ENCODE results near the gene TSC22D1. TPM values are rescaled to one million over a fixed set of nuclear protein-coding genes. Genes with fewer than 3 reads are reported as not detected.
"Not testable (repeated sequence)": the region's sequence is repeated elsewhere in the genome, so short reads cannot be mapped to it uniquely, and the experiment has no call there.

TSC22D1 gene
- total RNA-seq, 1 donor from 2014 or later: 70.8 TPM

- no peak for TF ChIP-seq CTCF (IDR thresholded peaks at IDR 0.05; ENCODE audit: insufficient read depth, low read length, severe bottlenecking)
- no peaks in the 10 kb centered on the region for H3K36me3 ChIP-seq (ENCODE audit: control insufficient read depth, insufficient read depth, low read length)
- H3K27me3 ChIP-seq (ENCODE audit: control insufficient read depth, insufficient read depth, low read length): no peaks in the 10 kb centered on the region
- FAIRE-seq: no peak
- H3K4me3 ChIP-seq (ENCODE audit: low read depth, low read length): no peak overlapping the region
- no peak for DNase-seq (ENCODE audit: low read depth)
Measured at GRCh38 chr13:44618326-44618725, 42.2 kb upstream of the TSC22D1 start.

- no peak for FAIRE-seq
Measured at GRCh38 chr13:44617648-44618047, 41.5 kb upstream of the TSC22D1 start.

DNA sequence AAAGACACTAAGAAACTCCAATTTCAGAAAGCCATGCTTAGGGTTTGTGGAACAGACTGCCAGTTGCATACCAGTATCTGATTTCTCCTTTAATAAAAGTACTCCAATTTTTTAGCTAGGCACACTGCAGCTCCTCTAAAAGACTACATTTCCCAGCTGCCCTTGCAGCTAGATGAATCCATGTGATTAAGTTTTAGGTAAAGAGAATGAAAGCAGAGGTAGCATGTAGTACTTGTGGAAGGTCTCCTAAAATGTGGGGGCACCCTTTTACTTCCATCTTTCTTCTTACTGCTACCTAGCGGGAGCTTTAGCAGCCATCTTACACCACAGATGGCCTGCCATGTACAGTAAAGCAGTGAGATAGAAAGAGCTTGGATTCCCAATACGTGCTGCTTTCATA, 33.0 kb upstream of the TSC22D1 start:
- Histone ChIP-seq H3K36me3 (ENCODE audit: control insufficient read depth, insufficient read depth, low read length) (no peaks in the 10 kb centered on the region), H3K4me3 (ENCODE audit: low read depth, low read length) (no peak overlapping the region), H3K27me3 (ENCODE audit: control insufficient read depth, insufficient read depth, low read length) (no peaks in the 10 kb centered on the region)
- no peak for TF ChIP-seq CTCF (IDR thresholded peaks at IDR 0.05; ENCODE audit: insufficient read depth, low read length, severe bottlenecking)
- no peak for FAIRE-seq
- no peak for DNase-seq (ENCODE audit: low read depth)

More at GRCh38 chr13:44617648-44618047, 41.5 kb upstream of the TSC22D1 start:
- DNase-seq (ENCODE audit: low read depth): no peak
- H3K27me3 ChIP-seq (ENCODE audit: control insufficient read depth, insufficient read depth, low read length): no peaks in the 10 kb centered on the region
- H3K4me3 ChIP-seq (ENCODE audit: low read depth, low read length): no peak overlapping the region
- TF ChIP-seq CTCF (IDR thresholded peaks at IDR 0.05; ENCODE audit: insufficient read depth, low read length, severe bottlenecking): no peak
- H3K36me3 ChIP-seq (ENCODE audit: control insufficient read depth, insufficient read depth, low read length): no peaks in the 10 kb centered on the region

DNA sequence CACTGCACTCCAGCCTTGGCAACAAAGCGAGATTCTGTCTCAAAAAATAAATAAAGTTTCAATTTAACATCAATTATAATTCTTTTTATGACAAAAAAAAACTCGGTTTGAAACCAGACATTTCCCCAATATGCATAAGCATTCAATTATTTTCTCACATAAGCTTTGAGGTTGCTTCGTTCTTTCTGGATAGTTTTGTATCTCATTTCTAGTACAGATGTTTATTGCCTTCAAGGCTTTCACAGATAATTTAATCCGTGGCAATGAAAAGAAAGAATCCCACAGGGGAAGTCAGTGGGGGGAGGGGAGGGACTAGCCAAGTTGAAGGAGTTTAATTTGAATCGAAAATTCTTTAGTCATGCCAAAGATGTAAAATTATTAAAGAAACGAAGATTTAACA, 29.6 kb upstream of the TSC22D1 start:
- Histone ChIP-seq H3K4me3 (ENCODE audit: low read depth, low read length) (no peak overlapping the region), H3K36me3 (ENCODE audit: control insufficient read depth, insufficient read depth, low read length) (no peaks in the 10 kb centered on the region), H3K27me3 (ENCODE audit: control insufficient read depth, insufficient read depth, low read length) (no peaks in the 10 kb centered on the region)
- FAIRE-seq (no peak), DNase-seq (ENCODE audit: low read depth) (no peak)
- no peak for TF ChIP-seq CTCF (IDR thresholded peaks at IDR 0.05; ENCODE audit: insufficient read depth, low read length, severe bottlenecking)

- no peak for FAIRE-seq
- Histone ChIP-seq H3K36me3 (ENCODE audit: control insufficient read depth, insufficient read depth, low read length) (no peaks in the 10 kb centered on the region), H3K27me3 (ENCODE audit: control insufficient read depth, insufficient read depth, low read length) (no peaks in the 10 kb centered on the region), H3K4me3 (ENCODE audit: low read depth, low read length) (no peak overlapping the region)
- TF ChIP-seq CTCF (IDR thresholded peaks at IDR 0.05; ENCODE audit: insufficient read depth, low read length, severe bottlenecking): no peak
- DNase-seq (ENCODE audit: low read depth): no peak
Measured at GRCh38 chr13:44605275-44605674, 29.1 kb upstream of the TSC22D1 start.

DNA sequence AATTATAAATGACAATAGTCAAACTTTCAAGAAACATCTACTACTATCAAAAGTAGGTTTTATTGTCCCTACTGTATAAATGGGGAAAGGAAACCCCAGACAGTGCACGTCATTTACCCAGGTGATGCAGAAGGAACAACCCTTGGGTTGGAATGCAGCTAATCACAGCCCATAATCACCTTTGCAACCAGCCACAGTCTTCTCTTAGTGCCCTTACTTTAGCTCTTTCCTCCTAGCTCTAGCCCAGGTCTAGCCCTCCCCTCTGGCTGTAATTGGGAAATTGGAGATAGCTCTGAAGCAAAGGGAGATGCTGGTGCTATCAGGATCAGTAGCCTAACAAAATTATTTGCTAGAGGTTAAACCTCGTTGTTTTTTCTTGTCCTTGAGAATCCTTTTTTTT, 25.5 kb upstream of the TSC22D1 start:
- DNase-seq (ENCODE audit: low read depth) (no peak), FAIRE-seq (peak; percentile 40)
- Histone ChIP-seq H3K4me3 (ENCODE audit: low read depth, low read length) (no peak overlapping the region), H3K27me3 (ENCODE audit: control insufficient read depth, insufficient read depth, low read length) (no peaks in the 10 kb centered on the region), H3K36me3 (ENCODE audit: control insufficient read depth, insufficient read depth, low read length) (no peaks in the 10 kb centered on the region)
- no peak for TF ChIP-seq CTCF (IDR thresholded peaks at IDR 0.05; ENCODE audit: insufficient read depth, low read length, severe bottlenecking)

GRCh38 chr13:44593861-44594592, 17.9 kb upstream of the TSC22D1 start:
- H3K36me3 ChIP-seq (ENCODE audit: control insufficient read depth, insufficient read depth, low read length); H3K4me3 ChIP-seq (ENCODE audit: low read depth, low read length); DNase-seq (ENCODE audit: low read depth); H3K27me3 ChIP-seq (ENCODE audit: control insufficient read depth, insufficient read depth, low read length): not testable (repeated sequence)
- peak; percentile 52 for FAIRE-seq

Measured in bronchial epithelial cell (primary cell).